Measurements from ENCODE around the gene GNPDA1. TPM values are rescaled to one million over a fixed set of nuclear protein-coding genes. Genes with fewer than 3 reads are reported as not detected.
"Not testable (repeated sequence)": the region's sequence is repeated elsewhere in the genome, so short reads cannot be mapped to it uniquely, and the experiment has no call there.

The GNPDA1 gene
- total RNA-seq, 5 donors from 2014 or later (not counting 1 experiment from before 2014, with no cell fraction given), result 12.6 to 30.3 (median 29.3) TPM

GRCh38 chr5:142053426-142054151, 40.8 kb upstream of the GNPDA1 start:
- ATAC-seq (replicated peaks in 1 of 4), result no peak
- H3K27ac ChIP-seq (ENCODE audit: low read length), result no peak overlapping the region
- Mint-ChIP-seq H3K4me3 (no peak overlapping the region), H3K36me3 (no peaks in the 10 kb centered on the region), H3K27me3 (no peaks in the 10 kb centered on the region), H3K27ac (peak overlapping the region in 1 of 2 donors; percentile 48), H3K4me1 (peaks cover 7 to 11% (median 10%) of the 10 kb centered on the region in 3 donors), H3K9me3 (no peaks in the 10 kb centered on the region)
- POLR2A ChIA-PET, result interaction anchor here (0.6 kb wide), 5 partner anchors 14 to 825 kb away, joined by 3 to 6 read pairs (median 4); no protein-coding TSS in a partner anchor
- CTCF ChIA-PET, result interaction anchor here in 1 of 2 donors (0.6 to 1.8 kb wide), 4 partner anchors 42 to 360 kb away, joined by 3 to 8 read pairs (median 5); no protein-coding TSS in a partner anchor
- no peak overlapping the region for H3K4me3 ChIP-seq (ENCODE audit: control insufficient read depth in 1 of 2, extremely low read depth in 1 of 2, low read length in 1 of 2)
- no peaks in the 10 kb centered on the region for H3K9me3 ChIP-seq
- H3K27me3 ChIP-seq (replicated peaks in 1 of 2; ENCODE audit: control insufficient read depth in 2 of 2, extremely low read depth in 1 of 2, insufficient read depth in 2 of 2, low read length in 1 of 2), result no peaks in the 10 kb centered on the region
- WGBS (ENCODE audit: insufficient coverage), result 69% methylated on average over 3 of the region's 4 CpGs
- H3K4me1 ChIP-seq (ENCODE audit: control insufficient read depth in 1 of 2, extremely low read depth in 1 of 2, insufficient read depth in 2 of 2, low read length in 2 of 2), result no peaks in the 10 kb centered on the region
- H3K36me3 ChIP-seq (ENCODE audit: control insufficient read depth in 2 of 2, extremely low read depth in 1 of 2, insufficient read depth in 1 of 2, low read length in 1 of 2), result no peaks in the 10 kb centered on the region
- no peak for DNase-seq

GRCh38 chr5:142052026-142052425, 39.2 kb upstream of the GNPDA1 start:
- not testable (repeated sequence) for H3K4me3 Mint-ChIP-seq; H3K27me3 Mint-ChIP-seq; H3K27me3 ChIP-seq (replicated peaks in 1 of 2; ENCODE audit: control insufficient read depth in 2 of 2, extremely low read depth in 1 of 2, insufficient read depth in 2 of 2, low read length in 1 of 2); H3K27ac Mint-ChIP-seq; H3K4me3 ChIP-seq (ENCODE audit: control insufficient read depth in 1 of 2, extremely low read depth in 1 of 2, low read length in 1 of 2); ATAC-seq (replicated peaks in 1 of 4); H3K27ac ChIP-seq (ENCODE audit: low read length); DNase-seq; H3K9me3 Mint-ChIP-seq; H3K4me1 ChIP-seq (ENCODE audit: control insufficient read depth in 1 of 2, extremely low read depth in 1 of 2, insufficient read depth in 2 of 2, low read length in 2 of 2); H3K9me3 ChIP-seq; H3K36me3 ChIP-seq (ENCODE audit: control insufficient read depth in 2 of 2, extremely low read depth in 1 of 2, insufficient read depth in 1 of 2, low read length in 1 of 2); H3K36me3 Mint-ChIP-seq
- H3K4me1 Mint-ChIP-seq, result peaks cover 7 to 11% (median 10%) of the 10 kb centered on the region in 3 donors
- POLR2A ChIA-PET, result interaction anchor here in 1 of 2 donors (0.6 kb wide), 1 partner anchor 702 kb away, joined by 6 read pairs; no protein-coding TSS in a partner anchor
- 93% methylated on average over 3 of the region's 4 CpGs for WGBS (ENCODE audit: insufficient coverage)
- CTCF ChIA-PET, result interaction anchor here (0.6 to 1.8 kb wide), 4 partner anchors 57 to 837 kb away, joined by 3 to 7 read pairs (median 4); no protein-coding TSS in a partner anchor

- H3K4me3 ChIP-seq (ENCODE audit: control insufficient read depth in 1 of 2, extremely low read depth in 1 of 2, low read length in 1 of 2), result no peak overlapping the region
- Mint-ChIP-seq H3K4me3 (no peak overlapping the region), H3K27ac (no peak overlapping the region), H3K9me3 (no peaks in the 10 kb centered on the region), H3K27me3 (no peaks in the 10 kb centered on the region), H3K36me3 (no peaks in the 10 kb centered on the region), H3K4me1 (peaks cover under 1 to 6% (median 4%) of the 10 kb centered on the region in 3 donors)
- H3K27me3 ChIP-seq (replicated peaks in 1 of 2; ENCODE audit: control insufficient read depth in 2 of 2, extremely low read depth in 1 of 2, insufficient read depth in 2 of 2, low read length in 1 of 2), result peaks cover 0 to 3% of the 10 kb centered on the region in 2 experiments
- H3K9me3 ChIP-seq, result no peaks in the 10 kb centered on the region
- no peak for ATAC-seq (replicated peaks in 1 of 4)
- H3K4me1 ChIP-seq (ENCODE audit: control insufficient read depth in 1 of 2, extremely low read depth in 1 of 2, insufficient read depth in 2 of 2, low read length in 2 of 2), result no peaks in the 10 kb centered on the region
- no peaks in the 10 kb centered on the region for H3K36me3 ChIP-seq (ENCODE audit: control insufficient read depth in 2 of 2, extremely low read depth in 1 of 2, insufficient read depth in 1 of 2, low read length in 1 of 2)
- ChIA-PET CTCF (no interaction called here), POLR2A (interaction anchor here in 1 of 2 donors (0.5 kb wide), 1 partner anchor 104 kb away, joined by 6 read pairs; no protein-coding TSS in a partner anchor)
- H3K27ac ChIP-seq (ENCODE audit: low read length), result no peak overlapping the region
- DNase-seq, result no peak
- 74% methylated on average over 3 of the region's 7 CpGs for WGBS (ENCODE audit: insufficient coverage)
Measured at GRCh38 chr5:142048272-142048671, 35.4 kb upstream of the GNPDA1 start.

- H3K27ac ChIP-seq (ENCODE audit: low read length), result no peak overlapping the region
- no peaks in the 10 kb centered on the region for H3K27me3 Mint-ChIP-seq
- H3K4me1 Mint-ChIP-seq, result no peaks in the 10 kb centered on the region
- no peaks in the 10 kb centered on the region for H3K4me1 ChIP-seq (ENCODE audit: control insufficient read depth in 1 of 2, extremely low read depth in 1 of 2, insufficient read depth in 2 of 2, low read length in 2 of 2)
- no peaks in the 10 kb centered on the region for H3K9me3 Mint-ChIP-seq
- no peak overlapping the region for H3K4me3 Mint-ChIP-seq
- peaks cover 0 to 3% of the 10 kb centered on the region in 2 experiments for H3K27me3 ChIP-seq (replicated peaks in 1 of 2; ENCODE audit: control insufficient read depth in 2 of 2, extremely low read depth in 1 of 2, insufficient read depth in 2 of 2, low read length in 1 of 2)
- POLR2A ChIA-PET, result no interaction called here
- H3K36me3 ChIP-seq (ENCODE audit: control insufficient read depth in 2 of 2, extremely low read depth in 1 of 2, insufficient read depth in 1 of 2, low read length in 1 of 2), result no peaks in the 10 kb centered on the region
- 94% methylated on average over 3 of the region's 7 CpGs for WGBS (ENCODE audit: insufficient coverage)
- DNase-seq (no peak), ATAC-seq (replicated peaks in 1 of 4) (no peak)
- no peaks in the 10 kb centered on the region for H3K9me3 ChIP-seq
- no peaks in the 10 kb centered on the region for H3K36me3 Mint-ChIP-seq
- CTCF ChIA-PET, result no interaction called here
- H3K4me3 ChIP-seq (ENCODE audit: control insufficient read depth in 1 of 2, extremely low read depth in 1 of 2, low read length in 1 of 2), result no peak overlapping the region
- no peak overlapping the region for H3K27ac Mint-ChIP-seq
Measured at GRCh38 chr5:142046191-142046590, 33.4 kb upstream of the GNPDA1 start.

- H3K27ac ChIP-seq (ENCODE audit: low read length); H3K4me3 ChIP-seq (ENCODE audit: control insufficient read depth in 1 of 2, extremely low read depth in 1 of 2, low read length in 1 of 2); DNase-seq; H3K4me3 Mint-ChIP-seq; H3K36me3 ChIP-seq (ENCODE audit: control insufficient read depth in 2 of 2, extremely low read depth in 1 of 2, insufficient read depth in 1 of 2, low read length in 1 of 2); H3K27me3 Mint-ChIP-seq; H3K4me1 Mint-ChIP-seq; H3K27me3 ChIP-seq (replicated peaks in 1 of 2; ENCODE audit: control insufficient read depth in 2 of 2, extremely low read depth in 1 of 2, insufficient read depth in 2 of 2, low read length in 1 of 2); ATAC-seq (replicated peaks in 1 of 4); H3K9me3 ChIP-seq; H3K4me1 ChIP-seq (ENCODE audit: control insufficient read depth in 1 of 2, extremely low read depth in 1 of 2, insufficient read depth in 2 of 2, low read length in 2 of 2); POLR2A ChIA-PET; H3K36me3 Mint-ChIP-seq; H3K27ac Mint-ChIP-seq; CTCF ChIA-PET; H3K9me3 Mint-ChIP-seq: not testable (repeated sequence)
- WGBS (ENCODE audit: insufficient coverage), result no CpG with 5 or more reads among the region's 6 CpGs
Measured at GRCh38 chr5:142040881-142041280, 28.1 kb upstream of the GNPDA1 start.

GRCh38 chr5:142040285-142040684, 27.5 kb upstream of the GNPDA1 start:
- ChIA-PET CTCF (no interaction called here), POLR2A (no interaction called here)
- H3K4me3 ChIP-seq (ENCODE audit: control insufficient read depth in 1 of 2, extremely low read depth in 1 of 2, low read length in 1 of 2), result no peak overlapping the region
- WGBS (ENCODE audit: insufficient coverage), result 100% methylated on average over 2 of the region's 2 CpGs
- no peak for ATAC-seq (replicated peaks in 1 of 4)
- H3K9me3 ChIP-seq, result no peaks in the 10 kb centered on the region
- no peak for DNase-seq
- H3K4me1 Mint-ChIP-seq, result peaks cover under 1 to 3% (median 2%) of the 10 kb centered on the region in 3 donors
- H3K4me1 ChIP-seq (ENCODE audit: control insufficient read depth in 1 of 2, extremely low read depth in 1 of 2, insufficient read depth in 2 of 2, low read length in 2 of 2), result peaks cover 0 to 4% of the 10 kb centered on the region in 2 experiments
- H3K36me3 Mint-ChIP-seq, result no peaks in the 10 kb centered on the region
- no peaks in the 10 kb centered on the region for H3K27me3 ChIP-seq (replicated peaks in 1 of 2; ENCODE audit: control insufficient read depth in 2 of 2, extremely low read depth in 1 of 2, insufficient read depth in 2 of 2, low read length in 1 of 2)
- no peaks in the 10 kb centered on the region for H3K9me3 Mint-ChIP-seq
- H3K36me3 ChIP-seq (ENCODE audit: control insufficient read depth in 2 of 2, extremely low read depth in 1 of 2, insufficient read depth in 1 of 2, low read length in 1 of 2), result no peaks in the 10 kb centered on the region
- no peaks in the 10 kb centered on the region for H3K27me3 Mint-ChIP-seq
- H3K27ac ChIP-seq (ENCODE audit: low read length), result no peak overlapping the region
- H3K4me3 Mint-ChIP-seq, result no peak overlapping the region
- H3K27ac Mint-ChIP-seq, result no peak overlapping the region
